ENCODE results near the gene CBX7. TPM values are rescaled to one million over a fixed set of nuclear protein-coding genes. Genes with fewer than 3 reads are reported as not detected.

CBX7 gene
- total RNA-seq, 1 experiment from 2014 or later = 7.9 TPM

DNA sequence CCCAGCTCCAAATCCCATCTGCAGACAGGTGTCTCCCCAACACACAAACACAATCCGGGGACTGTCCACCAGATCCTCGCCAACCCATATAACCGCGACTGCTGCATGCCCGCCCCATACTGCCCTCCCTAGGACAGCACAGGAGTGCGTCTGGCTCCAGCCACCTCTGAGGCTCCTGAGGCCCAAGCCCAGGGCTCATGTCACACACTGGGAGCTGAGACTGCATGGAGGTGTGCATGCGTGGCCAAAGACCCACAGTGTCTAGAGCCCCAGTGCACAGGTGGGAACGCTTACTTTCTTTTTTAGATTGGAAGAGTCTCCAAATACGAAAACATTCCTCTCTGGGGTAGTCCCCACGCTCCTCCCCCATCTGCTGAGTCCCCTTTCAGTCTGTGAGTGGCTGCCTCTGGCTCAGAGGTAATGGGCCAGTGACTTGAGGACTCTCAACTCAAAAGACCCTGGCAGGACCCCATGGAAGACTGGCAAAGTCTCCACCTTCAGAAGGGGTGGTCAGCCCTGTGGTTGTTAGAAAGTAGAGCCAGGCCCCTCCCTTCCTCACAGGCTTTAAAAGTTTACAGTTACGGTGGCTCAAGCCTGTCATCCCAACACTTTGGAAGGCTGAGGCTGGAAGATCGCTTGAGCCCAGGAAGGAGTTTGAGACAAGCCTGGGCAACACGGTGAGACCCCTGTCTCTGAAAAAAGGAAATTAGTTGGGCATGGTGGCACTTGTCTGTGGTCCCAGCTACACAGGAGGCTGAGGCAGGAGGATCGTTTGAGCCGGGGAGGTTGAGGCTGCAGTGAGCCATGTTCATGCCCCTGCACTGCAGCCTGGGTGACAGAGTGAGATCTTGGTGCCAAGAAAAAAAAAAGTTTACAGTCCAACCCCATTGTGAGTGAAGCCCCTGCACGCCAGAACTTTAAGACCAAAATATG is 2.3 kb downstream of the CBX7 start:
- DNase-seq (ENCODE audit: low spot score) = peak; percentile 56
- in situ Hi-C loops (cut with HindIII; ENCODE audit: low sequenced_read_pairs) = no loop called here

DNA sequence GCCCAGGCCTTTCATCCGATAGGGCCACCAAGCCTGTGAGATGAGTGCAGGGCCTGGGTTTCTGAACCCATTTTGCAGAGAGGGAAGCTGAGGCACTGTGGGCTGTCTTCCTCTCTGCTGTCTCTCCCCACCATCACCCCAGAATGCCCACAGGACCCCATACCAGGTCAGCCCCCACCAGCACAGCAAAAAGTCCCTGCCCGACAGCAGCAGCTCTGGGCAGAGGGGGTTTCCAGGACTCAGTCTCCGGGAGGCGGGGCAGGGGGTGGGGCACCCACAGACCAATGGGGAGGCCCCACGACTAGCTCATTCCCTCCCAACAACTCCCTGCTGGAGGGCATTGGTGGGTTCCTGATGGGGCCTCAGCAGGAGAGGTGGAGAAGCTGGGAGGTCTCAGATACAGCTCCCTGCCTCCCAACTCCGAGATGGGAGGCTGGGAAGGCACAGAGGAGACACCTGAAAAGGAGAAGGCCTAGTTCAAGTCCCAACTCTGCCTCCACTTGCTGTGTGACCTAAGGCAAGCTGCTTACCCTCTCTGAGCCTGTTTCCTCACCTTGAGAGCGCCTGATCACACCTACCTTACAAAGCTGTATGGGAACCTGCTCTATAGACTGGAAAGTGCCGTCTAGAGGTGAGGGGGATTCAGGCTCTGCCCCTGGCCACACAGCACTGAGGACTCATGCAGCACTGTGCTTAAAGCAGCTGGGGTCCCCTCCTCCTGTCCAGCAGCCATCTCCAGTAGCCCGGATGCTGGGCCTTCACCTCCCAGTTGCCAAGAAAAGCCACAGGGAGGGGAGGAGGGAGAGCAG is 3.5 kb downstream of the CBX7 start:
- in situ Hi-C loops (cut with HindIII; ENCODE audit: low sequenced_read_pairs) = no loop called here
- DNase-seq (ENCODE audit: low spot score) = peak; percentile 44

DNA sequence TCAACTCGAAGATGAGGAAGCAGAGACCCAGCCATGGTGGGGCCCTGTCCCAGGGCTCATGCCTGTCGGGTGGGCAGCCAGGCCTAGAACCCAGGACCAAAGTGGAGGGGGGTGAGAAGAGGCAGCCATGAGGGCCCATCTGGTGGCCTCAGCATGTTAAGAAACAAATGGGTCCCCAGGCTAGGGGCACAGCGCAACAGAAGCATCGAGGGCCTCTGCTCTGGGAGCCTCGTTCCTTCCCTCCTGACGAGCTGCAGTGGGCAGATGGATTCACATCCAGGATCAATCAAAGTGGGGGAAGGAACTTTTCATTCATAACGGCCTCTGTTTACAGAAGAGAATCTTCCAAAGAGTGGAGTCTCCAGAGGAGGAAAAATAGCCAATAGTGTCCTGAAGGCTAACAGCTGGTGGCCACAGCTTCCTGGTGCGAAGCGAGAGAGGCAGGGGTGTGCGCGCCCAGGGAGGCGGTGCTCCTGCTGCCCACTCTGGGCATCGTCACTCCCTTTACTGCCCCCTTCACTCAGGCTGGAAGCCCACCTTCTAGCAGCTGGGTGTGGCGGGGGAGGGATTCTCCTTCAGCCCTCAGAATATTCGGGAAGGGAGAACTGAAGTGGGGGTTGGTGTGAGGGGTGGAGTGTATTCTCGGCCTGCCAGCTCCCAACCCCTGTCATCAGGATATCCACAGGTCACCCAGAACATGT is 4.3 kb downstream of the CBX7 start:
- DNase-seq (ENCODE audit: low spot score) = no peak
- in situ Hi-C loops (cut with HindIII; ENCODE audit: low sequenced_read_pairs) = no loop called here

DNA sequence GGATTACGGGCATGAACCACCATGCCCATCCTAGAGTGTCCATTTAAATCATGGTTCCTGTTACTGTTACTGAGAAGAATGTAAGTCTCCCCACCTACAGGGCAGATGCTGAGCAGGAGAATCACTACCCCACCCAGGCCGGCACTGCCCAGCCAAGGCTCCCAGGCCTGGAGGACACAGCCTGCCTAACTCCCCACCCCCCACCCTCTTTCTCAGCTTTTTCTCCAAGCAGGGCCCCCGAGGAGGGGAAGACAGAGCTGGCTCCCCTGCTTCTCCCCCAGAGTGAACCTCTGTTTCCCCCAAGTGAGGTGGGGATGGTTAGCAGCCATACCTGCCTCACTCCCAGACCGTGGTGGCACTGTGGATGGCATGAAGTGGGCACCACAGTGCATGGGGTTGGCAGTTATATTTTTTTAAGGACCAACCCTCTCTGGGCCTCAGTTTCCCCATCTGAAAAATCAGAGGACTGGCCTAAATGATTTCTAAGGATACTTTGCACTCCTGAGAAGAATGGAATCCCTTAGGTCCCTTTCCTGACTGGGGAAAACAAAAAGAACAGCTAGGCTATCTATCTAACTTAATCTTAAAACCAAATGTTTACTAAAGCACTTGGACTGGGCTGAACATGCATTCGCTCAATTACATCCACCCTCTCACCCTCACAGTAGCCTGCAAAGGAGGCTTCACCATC is 5.0 kb downstream of the CBX7 start:
- DNase-seq (ENCODE audit: low spot score) = no peak
- in situ Hi-C loops (cut with HindIII; ENCODE audit: low sequenced_read_pairs) = no loop called here

DNA sequence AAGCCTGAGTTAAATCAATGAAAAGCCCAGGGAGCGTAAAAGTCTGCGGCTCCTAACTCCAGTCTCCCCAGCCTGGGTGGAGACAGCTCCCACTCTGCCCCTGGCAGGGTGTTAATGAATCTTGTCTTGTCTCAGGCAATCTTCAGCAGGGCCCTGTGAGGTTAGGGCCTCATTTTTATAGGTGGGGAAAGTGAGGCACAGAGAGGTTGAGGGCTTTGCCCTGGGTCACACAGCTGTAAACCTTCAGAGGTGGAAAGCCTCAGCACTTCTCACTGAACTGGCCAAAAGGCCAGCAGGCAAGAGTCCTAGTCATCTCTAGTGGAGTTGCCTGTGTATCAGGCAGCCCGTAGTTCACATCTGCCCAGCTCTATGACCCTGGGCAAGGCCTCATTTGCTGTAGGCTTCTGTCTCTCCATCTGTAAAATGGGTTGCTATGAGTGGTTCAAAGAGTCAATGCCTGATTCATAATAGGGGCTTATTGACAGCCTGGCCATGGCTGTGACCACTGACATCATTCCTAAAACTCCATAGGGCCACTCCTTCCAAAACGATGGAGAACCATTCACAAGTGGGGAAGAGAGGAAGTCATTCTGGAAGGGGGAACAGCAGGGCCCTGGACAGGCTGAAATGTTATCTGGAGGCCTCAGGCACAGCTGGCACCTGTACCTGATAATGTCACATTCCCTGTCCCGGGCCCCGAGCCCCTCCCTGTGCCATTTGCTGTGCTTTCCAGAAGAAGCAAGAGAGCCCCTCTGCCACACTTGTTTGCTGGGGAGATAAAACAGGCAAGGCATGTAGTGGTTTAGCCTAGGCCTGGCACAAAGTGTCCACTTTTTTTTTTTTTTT is 6.0 kb downstream of the CBX7 start:
- DNase-seq (ENCODE audit: low spot score) = no peak
- in situ Hi-C loops (cut with HindIII; ENCODE audit: low sequenced_read_pairs) = no loop called here

DNA sequence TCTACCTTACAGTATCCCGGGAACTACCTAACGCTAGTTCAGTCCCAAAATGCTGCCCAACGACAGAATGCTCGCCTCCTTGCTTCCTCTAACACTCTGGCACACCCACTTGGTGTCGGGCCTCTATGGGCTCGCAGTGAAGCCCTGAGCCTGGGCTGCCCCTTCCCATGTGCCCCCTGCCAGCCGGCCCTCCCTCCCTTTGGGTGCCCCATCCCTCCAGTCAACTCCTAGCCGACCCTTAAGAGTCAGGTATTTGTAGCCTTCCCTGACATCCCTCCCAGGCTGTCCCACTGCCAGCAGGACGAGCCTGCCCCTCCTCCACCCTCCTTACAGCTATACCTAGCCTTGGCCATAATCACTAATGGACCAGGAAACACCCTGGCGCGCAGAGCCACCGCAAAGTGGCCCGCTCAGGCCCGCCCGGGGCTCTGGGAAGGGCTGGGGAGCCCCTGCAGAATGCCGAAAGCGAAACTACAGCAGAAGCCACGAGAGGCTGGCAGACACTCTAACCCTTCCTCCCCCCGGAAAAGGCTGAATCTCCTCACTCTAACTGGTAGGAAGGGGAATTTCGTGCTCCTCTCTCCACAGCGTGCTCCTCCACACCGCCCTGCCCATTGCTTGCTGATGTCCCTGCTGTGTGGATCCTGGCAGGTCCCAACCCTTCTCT is 8.2 kb downstream of the CBX7 start:
- in situ Hi-C loops (cut with HindIII; ENCODE audit: low sequenced_read_pairs) = no loop called here
- DNase-seq (ENCODE audit: low spot score) = peak; percentile 39

DNA sequence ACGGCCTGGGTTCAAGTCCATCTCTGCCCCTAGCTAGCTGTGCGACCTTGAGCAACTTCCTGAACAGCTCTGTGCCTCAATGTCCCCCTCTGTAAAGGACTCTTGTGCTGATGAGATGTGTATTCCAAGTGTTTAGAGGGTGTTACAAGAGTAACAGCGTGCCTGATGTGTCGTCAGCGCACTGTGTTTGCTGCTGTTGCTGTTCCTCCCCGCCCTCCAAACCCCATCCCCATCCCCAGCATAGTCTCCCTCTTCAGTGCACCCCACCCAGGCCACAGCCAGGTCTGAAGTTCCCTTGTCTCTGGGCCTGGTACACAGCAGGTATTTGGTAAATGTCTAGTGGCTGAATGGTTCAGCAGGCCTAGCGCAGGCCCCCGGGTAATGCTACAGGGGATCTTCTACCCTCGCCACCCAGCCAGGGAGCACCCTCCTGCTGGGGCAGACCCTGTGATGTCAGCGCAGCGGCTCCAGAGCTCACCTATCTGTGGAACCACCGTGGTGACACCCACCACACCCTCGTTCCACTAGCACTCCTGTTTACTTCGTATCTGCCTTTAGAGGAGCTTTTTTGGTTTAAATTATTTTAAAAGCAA is 10.3 kb downstream of the CBX7 start:
- DNase-seq (ENCODE audit: low spot score) = no peak
- in situ Hi-C loops (cut with HindIII; ENCODE audit: low sequenced_read_pairs) = no loop called here

DNA sequence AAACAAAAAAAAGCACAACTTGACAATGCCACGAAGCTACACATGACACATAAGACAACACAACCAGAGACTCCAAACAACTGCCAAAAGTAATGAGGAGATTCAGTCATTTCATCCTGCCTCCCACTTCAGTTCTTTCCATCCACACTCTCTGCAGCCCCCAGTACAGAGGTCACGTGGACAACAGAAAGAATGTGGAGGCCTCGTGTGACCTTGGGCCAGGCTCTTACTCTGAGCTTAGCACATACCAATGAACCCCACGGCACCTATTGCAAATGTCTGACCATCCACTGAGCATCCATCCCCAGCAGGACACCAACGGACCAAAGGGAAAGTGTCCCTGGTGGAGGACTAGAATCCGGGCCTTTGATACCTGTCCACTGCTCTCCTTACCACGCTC is 12.5 kb downstream of the CBX7 start:
- in situ Hi-C loops (cut with HindIII; ENCODE audit: low sequenced_read_pairs) = no loop called here
- DNase-seq (ENCODE audit: low spot score) = no peak

DNA sequence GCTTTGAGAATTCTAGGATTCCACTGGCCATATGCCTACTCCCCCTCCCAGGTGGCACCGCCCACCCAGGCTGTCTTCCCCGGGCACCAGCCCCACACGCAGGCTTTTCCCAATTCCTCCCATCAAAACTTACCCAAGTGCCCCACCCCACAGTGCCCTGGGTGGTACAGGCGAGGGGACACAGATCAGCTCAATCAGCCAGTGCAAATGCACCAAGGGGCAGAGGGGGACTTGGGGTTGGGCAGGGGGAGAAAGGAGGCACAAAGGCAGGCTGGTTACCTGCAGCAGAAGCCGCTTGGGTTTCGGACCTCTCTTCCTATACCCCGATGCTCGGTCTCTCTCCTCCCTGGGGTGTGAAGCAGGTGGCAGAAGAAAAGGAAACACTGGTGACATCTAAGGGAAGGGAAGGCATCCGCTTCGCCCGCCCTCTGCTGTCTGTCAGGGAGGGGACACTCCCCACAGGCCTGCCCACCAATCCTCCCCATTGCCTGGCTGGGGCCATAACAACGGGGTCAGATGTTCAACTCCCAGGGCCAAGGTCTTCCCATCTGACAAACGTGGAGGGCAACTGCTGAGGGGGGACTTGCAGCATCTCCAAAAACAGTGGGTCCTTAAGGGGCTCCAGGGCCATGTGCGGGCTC is 14.0 kb downstream of the CBX7 start:
- in situ Hi-C loops (cut with HindIII; ENCODE audit: low sequenced_read_pairs) = no loop called here
- no peak for DNase-seq (ENCODE audit: low spot score)

DNA sequence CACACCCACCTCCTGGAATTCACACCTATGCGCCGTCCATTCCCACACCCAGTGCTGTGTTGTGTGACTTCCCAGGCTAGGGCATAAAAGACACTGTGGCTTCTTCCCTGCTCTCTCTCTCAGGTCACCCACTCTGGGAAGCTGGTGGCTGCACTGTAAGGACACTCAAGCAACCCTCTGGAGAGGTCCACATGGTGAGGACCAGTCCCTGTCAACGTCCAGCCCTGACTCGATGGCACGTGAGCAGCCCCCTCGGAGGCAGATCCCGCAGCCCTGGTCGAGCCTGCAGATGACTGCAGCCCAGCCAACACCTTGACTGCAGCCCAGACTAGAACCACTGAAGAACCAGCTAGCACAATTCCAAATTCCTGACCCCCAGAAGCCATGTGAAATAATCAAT is 16.2 kb downstream of the CBX7 start:
- in situ Hi-C loops (cut with HindIII; ENCODE audit: low sequenced_read_pairs) = no loop called here

DNA sequence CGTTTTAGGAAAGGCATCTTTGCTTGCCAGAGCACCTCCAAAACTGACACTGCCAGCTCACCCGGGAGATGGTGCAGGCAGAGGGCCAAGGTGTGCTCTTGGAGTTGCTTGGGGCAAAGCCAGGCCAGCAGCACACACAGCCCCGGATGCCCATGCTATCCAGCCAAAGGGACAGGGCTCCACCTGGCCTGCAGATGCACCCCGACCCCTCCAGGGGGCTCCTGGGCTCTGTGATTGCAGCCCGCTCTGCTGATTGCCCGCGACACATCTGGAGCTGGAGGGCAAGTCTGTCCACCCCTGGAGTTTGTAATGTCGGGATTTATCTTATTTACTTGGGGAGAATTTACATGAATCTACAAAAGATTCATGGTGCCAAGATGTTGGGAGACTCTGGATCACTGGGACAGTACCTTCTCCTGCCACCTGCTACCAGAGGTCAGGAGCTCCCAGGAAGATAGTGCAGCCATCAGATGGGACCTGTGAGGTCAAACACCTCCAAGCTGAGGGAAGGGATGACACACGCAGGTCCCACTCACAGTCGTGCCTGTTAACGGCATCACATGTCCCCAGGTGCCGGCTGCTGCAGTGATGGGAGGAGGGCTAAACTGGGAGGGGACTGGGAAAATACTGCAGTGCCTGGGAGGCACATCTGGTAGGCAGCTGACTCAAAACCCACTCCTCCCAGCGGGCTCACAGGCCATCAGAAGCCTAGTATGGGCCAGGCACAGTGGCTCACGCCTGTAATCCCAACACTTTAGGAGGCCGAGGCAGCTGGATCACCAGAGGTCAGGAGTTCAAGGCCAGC is 17.2 kb downstream of the CBX7 start:
- peak; percentile 37 for DNase-seq (ENCODE audit: low spot score)
- in situ Hi-C loops (cut with HindIII; ENCODE audit: low sequenced_read_pairs) = no loop called here

More for the DNA sequence above, 16.2 kb downstream of the CBX7 start:
- no peak for DNase-seq (ENCODE audit: low spot score)

DNA sequence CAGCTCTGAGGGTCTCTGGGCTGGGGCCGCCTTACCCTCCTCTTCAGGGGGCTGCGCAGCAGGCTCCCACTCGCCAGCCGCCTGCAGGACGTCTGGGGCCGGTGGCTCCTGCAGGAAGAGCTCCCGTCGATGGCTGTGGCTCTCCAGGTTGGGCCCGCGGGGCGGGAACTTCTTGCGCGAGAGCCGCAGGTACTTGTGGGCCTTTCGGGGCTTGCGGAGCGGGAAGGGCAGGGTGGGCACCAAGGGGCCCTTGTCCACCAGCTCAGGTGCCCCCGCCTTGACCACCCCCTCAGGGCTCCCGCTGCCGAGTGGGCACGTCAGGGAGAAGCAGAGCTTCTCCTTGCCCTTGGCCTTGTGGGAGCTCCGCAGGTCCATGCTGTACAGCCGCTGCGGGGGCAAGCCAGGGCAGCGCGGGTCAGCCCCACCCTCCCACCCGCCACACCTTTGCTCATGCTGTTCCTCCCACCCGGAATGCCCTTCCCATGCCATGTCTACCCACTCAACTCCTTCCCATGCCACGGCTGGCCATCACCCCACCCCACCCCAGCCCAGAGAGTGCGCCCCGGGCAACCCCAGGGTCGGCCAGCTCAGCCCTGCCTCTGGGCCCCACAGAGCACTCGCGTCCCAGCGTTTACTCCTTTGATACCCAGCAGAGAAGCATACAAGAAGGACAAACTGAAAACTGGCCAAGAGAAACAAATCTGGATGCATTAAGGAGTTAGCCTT is 18.0 kb downstream of the CBX7 start:
- in situ Hi-C loops (cut with HindIII; ENCODE audit: low sequenced_read_pairs) = no loop called here
- DNase-seq (ENCODE audit: low spot score) = no peak

DNA sequence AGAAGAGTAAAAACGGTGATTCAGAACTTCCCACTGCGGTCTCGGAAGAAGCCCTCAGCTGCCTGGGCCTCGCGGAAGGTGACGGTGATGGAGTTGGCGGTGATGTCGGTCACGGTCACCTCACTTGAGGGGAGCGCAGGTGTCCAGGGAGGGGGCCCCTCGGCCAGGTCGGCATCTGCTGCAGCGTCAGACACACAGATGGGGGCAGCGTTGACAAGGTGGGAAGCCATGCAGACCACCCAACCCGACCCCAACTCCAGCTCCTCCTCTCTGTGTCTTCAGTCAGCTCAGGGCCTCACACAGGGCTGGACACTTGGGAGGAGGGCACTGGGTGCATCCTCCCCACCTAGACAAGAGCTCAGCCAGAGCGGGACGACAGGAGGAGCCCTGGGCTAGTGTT is 18.6 kb downstream of the CBX7 start:
- DNase-seq (ENCODE audit: low spot score) = no peak
- in situ Hi-C loops (cut with HindIII; ENCODE audit: low sequenced_read_pairs) = no loop called here

DNA sequence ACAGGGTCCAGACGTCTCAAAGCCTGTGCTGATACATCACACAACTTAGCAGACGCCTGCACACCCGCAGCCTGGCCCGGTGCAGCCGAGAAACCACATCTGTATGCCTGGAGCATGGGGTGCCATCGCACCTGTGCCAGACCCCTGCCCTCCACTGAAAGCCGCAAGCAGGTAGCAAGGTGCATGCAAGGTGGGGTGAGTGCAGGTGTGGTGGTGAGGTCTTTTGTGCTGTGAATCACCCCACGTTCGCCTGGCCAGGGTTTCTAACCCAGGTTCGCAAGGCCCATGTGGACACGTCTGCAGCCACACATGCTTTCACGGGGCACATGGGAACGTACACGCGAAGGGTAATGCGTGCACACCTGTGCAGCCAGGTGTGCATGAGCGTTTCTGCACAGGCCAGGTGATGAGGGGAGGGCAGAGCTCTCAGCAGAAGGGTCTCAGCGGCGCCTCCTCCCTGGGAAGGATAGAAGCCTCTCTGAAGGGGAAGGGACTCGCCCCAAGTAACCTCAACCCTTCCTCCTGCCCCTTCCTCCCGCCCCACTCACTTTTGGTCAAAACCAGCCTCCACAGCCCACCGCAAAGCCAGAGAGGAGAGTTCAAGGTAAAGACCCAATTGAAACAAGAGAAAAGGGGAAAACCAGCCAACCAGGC is 19.5 kb downstream of the CBX7 start:
- in situ Hi-C loops (cut with HindIII; ENCODE audit: low sequenced_read_pairs) = no loop called here
- DNase-seq (ENCODE audit: low spot score) = no peak

DNA sequence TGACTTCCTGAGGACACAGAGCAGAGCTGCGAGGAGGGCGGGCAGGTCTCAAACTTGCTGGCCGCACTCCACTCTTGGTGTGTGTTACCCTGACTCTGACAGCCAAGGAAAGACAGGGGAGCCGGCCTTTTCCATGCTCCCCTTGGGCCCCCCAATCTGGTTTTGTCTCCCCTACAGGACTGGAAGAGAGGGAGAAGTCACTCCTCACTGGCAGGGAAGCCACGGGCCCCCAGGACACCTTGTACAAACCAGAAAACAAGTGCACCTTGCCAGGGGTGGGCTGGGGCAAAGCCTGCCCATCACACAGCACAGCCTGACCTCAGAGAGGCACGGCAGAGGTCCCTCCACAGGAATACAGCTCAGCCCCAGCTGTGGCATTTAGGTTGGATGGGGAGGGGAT is 20.2 kb downstream of the CBX7 start:
- DNase-seq (ENCODE audit: low spot score) = no peak
- in situ Hi-C loops (cut with HindIII; ENCODE audit: low sequenced_read_pairs) = no loop called here

All from G401 (cell line).